Measurements from ENCODE around the gene FAM222A. TPM values are rescaled to one million over a fixed set of nuclear protein-coding genes. Genes with fewer than 3 reads are reported as not detected.

FAM222A gene
- total RNA-seq, 3 donors from 2014 or later (not counting 1 experiment from before 2014, with no cell fraction given): 3.1 to 6.6 (median 4.0) TPM

DNA sequence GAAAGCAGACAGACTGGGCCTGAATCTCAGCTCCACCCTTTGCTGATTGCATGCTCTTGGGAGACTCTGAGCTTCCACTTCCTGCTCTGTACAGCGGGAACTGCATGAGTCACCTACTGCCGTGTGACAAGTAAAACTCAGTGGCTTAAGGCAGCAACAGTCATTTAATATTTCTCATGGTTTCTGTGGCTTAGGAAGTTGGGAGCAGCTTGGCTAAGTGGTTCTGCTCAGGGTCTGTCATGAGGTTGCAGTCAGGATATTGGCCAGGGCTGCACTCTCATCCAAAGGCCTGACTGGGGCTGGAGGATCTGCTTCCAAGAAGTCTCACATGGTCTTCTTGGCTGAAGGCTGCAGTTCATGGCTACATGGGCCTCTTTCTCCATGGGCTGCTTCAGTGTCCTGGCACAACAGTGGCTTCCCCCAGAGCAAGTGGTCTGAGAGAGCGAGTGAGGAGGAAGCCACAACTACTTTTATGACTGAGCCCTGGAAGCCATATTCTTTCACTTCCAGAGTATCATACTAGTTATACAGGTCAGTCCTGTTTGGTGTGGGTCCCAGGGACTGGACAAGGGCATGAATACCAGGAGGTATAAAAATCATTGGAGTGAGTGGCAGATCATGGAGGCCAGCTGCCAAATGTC lies 49.7 kb downstream of the FAM222A start:
- Mint-ChIP-seq H3K27ac (no peak overlapping the region), H3K36me3 (no peaks in the 10 kb centered on the region), H3K27me3 (ENCODE audit: low read depth in 2 of 2) (no peaks in the 10 kb centered on the region), H3K4me1 (peaks cover 0 to 14% of the 10 kb centered on the region in 2 donors), H3K9me3 (no peaks in the 10 kb centered on the region), H3K4me3 (no peak overlapping the region)
- H3K4me3 ChIP-seq (ENCODE audit: low read length): no peak overlapping the region
- peaks cover 7% of the 10 kb centered on the region for H3K9me3 ChIP-seq (ENCODE audit: control insufficient read depth, insufficient read depth, low read length)
- TF ChIP-seq, protein P1, sequence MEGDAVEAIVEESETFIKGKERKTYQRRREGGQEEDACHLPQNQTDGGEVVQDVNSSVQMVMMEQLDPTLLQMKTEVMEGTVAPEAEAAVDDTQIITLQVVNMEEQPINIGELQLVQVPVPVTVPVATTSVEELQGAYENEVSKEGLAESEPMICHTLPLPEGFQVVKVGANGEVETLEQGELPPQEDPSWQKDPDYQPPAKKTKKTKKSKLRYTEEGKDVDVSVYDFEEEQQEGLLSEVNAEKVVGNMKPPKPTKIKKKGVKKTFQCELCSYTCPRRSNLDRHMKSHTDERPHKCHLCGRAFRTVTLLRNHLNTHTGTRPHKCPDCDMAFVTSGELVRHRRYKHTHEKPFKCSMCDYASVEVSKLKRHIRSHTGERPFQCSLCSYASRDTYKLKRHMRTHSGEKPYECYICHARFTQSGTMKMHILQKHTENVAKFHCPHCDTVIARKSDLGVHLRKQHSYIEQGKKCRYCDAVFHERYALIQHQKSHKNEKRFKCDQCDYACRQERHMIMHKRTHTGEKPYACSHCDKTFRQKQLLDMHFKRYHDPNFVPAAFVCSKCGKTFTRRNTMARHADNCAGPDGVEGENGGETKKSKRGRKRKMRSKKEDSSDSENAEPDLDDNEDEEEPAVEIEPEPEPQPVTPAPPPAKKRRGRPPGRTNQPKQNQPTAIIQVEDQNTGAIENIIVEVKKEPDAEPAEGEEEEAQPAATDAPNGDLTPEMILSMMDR (IDR thresholded peaks at IDR 0.05): no peak
- intact Hi-C loops (cut with micrococcal nuclease): no loop called here
- H3K27ac ChIP-seq (ENCODE audit: low read length): no peak overlapping the region
- ATAC-seq (peak in 2 of 3 donors; percentile 36 to 63), DNase-seq (no peak)
- no peaks in the 10 kb centered on the region for H3K36me3 ChIP-seq (ENCODE audit: control insufficient read depth, insufficient read depth, low read length)
- H3K4me1 ChIP-seq (ENCODE audit: control insufficient read depth, insufficient read depth, low read length): no peaks in the 10 kb centered on the region
- WGBS (ENCODE audit: insufficient coverage): 66% methylated on average over 3 of the region's 3 CpGs
- H3K27me3 ChIP-seq (ENCODE audit: control insufficient read depth, insufficient read depth, low read length): no peaks in the 10 kb centered on the region

DNA sequence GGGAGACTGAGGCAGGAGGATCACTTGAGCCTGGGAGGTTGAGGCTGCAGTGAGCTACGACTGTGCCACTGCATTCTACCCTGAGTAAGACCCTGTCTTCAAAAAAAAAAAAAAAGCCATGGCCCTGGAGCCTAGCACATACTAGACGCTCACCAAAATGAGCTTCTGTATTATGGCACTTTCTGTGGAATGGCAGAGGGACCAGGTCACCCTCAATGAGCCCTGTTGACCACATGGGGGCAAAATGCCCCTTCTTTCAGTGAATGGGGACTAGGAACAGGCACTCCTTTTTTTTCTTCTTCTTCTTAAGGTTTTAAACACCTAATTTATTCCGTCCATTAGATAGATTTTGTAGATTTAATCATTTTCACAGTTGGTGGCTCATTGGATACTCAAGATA lies 50.5 kb downstream of the FAM222A start:
- Histone ChIP-seq H3K4me1 (ENCODE audit: control insufficient read depth, insufficient read depth, low read length) (no peaks in the 10 kb centered on the region), H3K27ac (ENCODE audit: low read length) (no peak overlapping the region), H3K36me3 (ENCODE audit: control insufficient read depth, insufficient read depth, low read length) (no peaks in the 10 kb centered on the region), H3K9me3 (ENCODE audit: control insufficient read depth, insufficient read depth, low read length) (peaks cover 7% of the 10 kb centered on the region), H3K4me3 (ENCODE audit: low read length) (no peak overlapping the region), H3K27me3 (ENCODE audit: control insufficient read depth, insufficient read depth, low read length) (no peaks in the 10 kb centered on the region)
- DNase-seq: no peak
- H3K4me3 Mint-ChIP-seq: no peak overlapping the region
- no peaks in the 10 kb centered on the region for H3K9me3 Mint-ChIP-seq
- no peaks in the 10 kb centered on the region for H3K27me3 Mint-ChIP-seq (ENCODE audit: low read depth in 2 of 2)
- ATAC-seq: no peak
- intact Hi-C loops (cut with micrococcal nuclease): loop anchor here (1.0 kb wide), 1 partner anchor 27 kb away; no protein-coding TSS in a partner anchor
- WGBS (ENCODE audit: insufficient coverage): 92% methylated on average over 2 of the region's 3 CpGs
- TF ChIP-seq, protein P1 (IDR thresholded peaks at IDR 0.05): no peak
- peaks cover 0 to 14% of the 10 kb centered on the region in 2 donors for H3K4me1 Mint-ChIP-seq
- H3K27ac Mint-ChIP-seq: no peak overlapping the region
- no peaks in the 10 kb centered on the region for H3K36me3 Mint-ChIP-seq

DNA sequence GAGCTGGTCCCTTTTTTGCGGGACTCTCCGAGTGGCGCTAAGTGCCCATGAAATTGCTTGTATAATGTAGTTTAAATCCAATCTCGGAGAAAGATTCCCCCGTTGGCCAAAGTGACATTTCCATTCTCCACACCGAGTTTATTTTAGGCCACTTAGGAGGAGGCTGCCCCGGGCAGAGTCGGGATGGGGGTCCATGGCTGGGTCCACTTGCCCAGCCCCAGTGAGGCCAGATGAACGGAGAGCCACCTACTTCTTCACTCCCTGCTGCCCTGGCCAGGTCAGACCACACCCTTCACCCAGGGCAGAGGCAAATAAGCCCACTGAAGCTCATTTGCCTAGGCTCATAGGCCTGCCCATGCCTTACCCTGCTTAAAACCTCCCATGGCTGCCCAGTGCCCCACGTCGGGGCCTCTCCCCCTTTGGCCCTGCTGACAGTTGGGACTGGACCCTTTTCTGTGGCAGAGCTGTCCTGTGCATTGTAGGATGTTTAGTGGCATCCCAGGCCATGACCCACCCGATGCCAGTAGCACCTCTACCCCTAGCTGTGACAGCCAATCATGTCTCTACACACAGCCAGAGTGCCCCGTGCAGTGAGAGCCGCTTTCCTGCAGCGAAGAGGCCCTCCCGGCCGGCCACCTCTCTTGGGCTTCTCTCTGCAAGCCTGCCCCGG lies 51.3 kb downstream of the FAM222A start:
- Mint-ChIP-seq H3K36me3 (no peaks in the 10 kb centered on the region), H3K4me3 (no peak overlapping the region), H3K4me1 (peaks cover 0 to 14% of the 10 kb centered on the region in 2 donors), H3K27me3 (ENCODE audit: low read depth in 2 of 2) (no peaks in the 10 kb centered on the region), H3K9me3 (no peaks in the 10 kb centered on the region), H3K27ac (no peak overlapping the region)
- intact Hi-C loops (cut with micrococcal nuclease): loop anchor here (1.0 kb wide), 1 partner anchor 28 kb away; no protein-coding TSS in a partner anchor
- Histone ChIP-seq H3K36me3 (ENCODE audit: control insufficient read depth, insufficient read depth, low read length) (no peaks in the 10 kb centered on the region), H3K27me3 (ENCODE audit: control insufficient read depth, insufficient read depth, low read length) (no peaks in the 10 kb centered on the region), H3K27ac (ENCODE audit: low read length) (no peak overlapping the region), H3K4me1 (ENCODE audit: control insufficient read depth, insufficient read depth, low read length) (no peaks in the 10 kb centered on the region), H3K9me3 (ENCODE audit: control insufficient read depth, insufficient read depth, low read length) (peaks cover 7% of the 10 kb centered on the region), H3K4me3 (ENCODE audit: low read length) (no peak overlapping the region)
- ATAC-seq (no peak), DNase-seq (peak in 1 of 2 donors; percentile 9)
- TF ChIP-seq, protein P1 (IDR thresholded peaks at IDR 0.05): no peak
- WGBS (ENCODE audit: insufficient coverage): 91% methylated on average over 18 of the region's 18 CpGs

All from natural killer cell (primary cell).